Measurements from ENCODE around the gene NCOR2. TPM values are rescaled to one million over a fixed set of nuclear protein-coding genes. Genes with fewer than 3 reads are reported as not detected.

NCOR2 gene
- total RNA-seq, 1 donor from 2014 or later = 251 TPM

- DNase-seq (ENCODE audit: low spot score, unreplicated experiment) = no peak
- Mint-ChIP-seq H3K4me1 (ENCODE audit: low read depth) (peaks cover 2% of the 10 kb centered on the region), H3K27me3 (no peaks in the 10 kb centered on the region), H3K4me3 (ENCODE audit: low read depth) (no peak overlapping the region), H3K27ac (no peak overlapping the region), H3K9me3 (ENCODE audit: low read depth) (no peaks in the 10 kb centered on the region), H3K36me3 (ENCODE audit: insufficient read depth) (peaks cover 13% of the 10 kb centered on the region)
- TF ChIP-seq CTCF (IDR thresholded peaks at IDR 0.05; ENCODE audit: unreplicated experiment) = no peak
These were observed 39.4 kb downstream of the NCOR2 start for GRCh38 chr12:124527861-124528561.

DNA sequence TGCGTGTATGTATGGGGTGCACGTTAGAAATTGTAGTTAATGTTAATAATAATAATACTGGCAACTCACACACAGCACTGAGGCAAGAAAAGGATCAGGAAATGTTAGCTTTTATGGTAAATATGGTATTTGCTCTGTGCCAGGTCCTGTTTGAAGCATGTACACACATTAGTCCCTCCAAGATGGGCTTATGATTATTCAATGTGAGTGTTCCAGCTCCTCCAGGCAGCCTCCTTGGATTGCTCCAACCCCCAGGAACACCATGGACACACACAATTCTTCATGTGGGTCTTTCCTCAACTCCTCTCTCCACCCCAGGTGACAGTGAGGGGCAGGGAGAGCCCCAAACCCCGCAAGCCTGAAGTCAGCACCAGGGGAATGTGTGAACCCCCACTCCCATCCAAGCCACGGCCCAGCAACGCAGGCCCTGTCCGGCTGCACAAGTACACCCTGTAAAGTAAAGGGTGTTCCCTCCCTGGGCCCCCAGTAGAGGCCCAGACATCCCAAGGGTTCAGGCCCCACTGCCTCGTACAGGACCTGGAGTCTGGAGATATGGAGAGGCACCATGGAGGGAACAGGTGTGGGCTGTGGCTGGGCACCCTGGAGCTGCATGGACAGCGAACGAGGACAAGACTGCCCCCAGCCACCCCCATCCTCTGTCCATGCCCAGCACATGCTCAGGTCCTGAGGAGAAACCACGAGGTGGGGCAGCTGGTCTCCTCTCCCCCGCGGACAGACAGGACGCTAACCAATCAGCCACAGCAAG, 41.3 kb downstream of the NCOR2 start:
- Mint-ChIP-seq H3K36me3 (ENCODE audit: insufficient read depth) (peaks cover 16% of the 10 kb centered on the region), H3K9me3 (ENCODE audit: low read depth) (no peaks in the 10 kb centered on the region), H3K4me1 (ENCODE audit: low read depth) (no peaks in the 10 kb centered on the region), H3K4me3 (ENCODE audit: low read depth) (no peak overlapping the region), H3K27me3 (no peaks in the 10 kb centered on the region), H3K27ac (no peak overlapping the region)
- no peak for DNase-seq (ENCODE audit: low spot score, unreplicated experiment)
- no peak for TF ChIP-seq CTCF (IDR thresholded peaks at IDR 0.05; ENCODE audit: unreplicated experiment)

GRCh38 chr12:124525455-124525854, 42.0 kb downstream of the NCOR2 start:
- H3K4me1 Mint-ChIP-seq (ENCODE audit: low read depth) = peaks cover 2% of the 10 kb centered on the region
- no peak overlapping the region for H3K4me3 Mint-ChIP-seq (ENCODE audit: low read depth)
- H3K9me3 Mint-ChIP-seq (ENCODE audit: low read depth) = no peaks in the 10 kb centered on the region
- H3K36me3 Mint-ChIP-seq (ENCODE audit: insufficient read depth) = peaks cover 12% of the 10 kb centered on the region
- peak overlapping the region; percentile 81 for H3K27ac Mint-ChIP-seq
- H3K27me3 Mint-ChIP-seq = no peaks in the 10 kb centered on the region
- no peak for TF ChIP-seq CTCF (IDR thresholded peaks at IDR 0.05; ENCODE audit: unreplicated experiment)
- DNase-seq (ENCODE audit: low spot score, unreplicated experiment) = no peak

GRCh38 chr12:124524231-124524925, 43.0 kb downstream of the NCOR2 start:
- Mint-ChIP-seq H3K9me3 (ENCODE audit: low read depth) (no peaks in the 10 kb centered on the region), H3K4me3 (ENCODE audit: low read depth) (no peak overlapping the region), H3K36me3 (ENCODE audit: insufficient read depth) (peaks cover 6% of the 10 kb centered on the region), H3K27me3 (no peaks in the 10 kb centered on the region), H3K4me1 (ENCODE audit: low read depth) (peaks cover 4% of the 10 kb centered on the region), H3K27ac (peak overlapping the region; percentile 63)
- TF ChIP-seq CTCF (IDR thresholded peaks at IDR 0.05; ENCODE audit: unreplicated experiment) = no peak
- no peak for DNase-seq (ENCODE audit: low spot score, unreplicated experiment)

DNA sequence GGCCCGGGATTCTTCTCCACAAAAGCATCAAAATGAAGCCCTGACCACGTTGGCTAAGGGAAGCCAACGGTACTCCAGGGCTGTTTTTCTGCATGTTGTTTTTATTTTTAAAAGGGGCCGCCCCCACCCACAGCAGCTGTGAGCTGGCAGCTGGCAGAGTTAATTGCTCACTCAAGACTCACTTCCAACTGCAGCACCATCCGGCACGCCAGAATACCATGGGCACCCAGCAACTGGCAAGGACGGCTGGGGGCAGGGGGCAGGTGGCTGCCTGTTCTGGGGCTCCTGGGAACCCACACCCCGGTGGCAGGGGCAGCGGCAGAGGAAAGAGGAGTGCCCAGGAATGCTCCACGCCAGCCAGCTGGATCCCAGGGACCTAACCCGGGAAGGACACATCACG, 44.3 kb downstream of the NCOR2 start:
- Mint-ChIP-seq H3K4me3 (ENCODE audit: low read depth) (no peak overlapping the region), H3K27me3 (no peaks in the 10 kb centered on the region), H3K36me3 (ENCODE audit: insufficient read depth) (peaks cover 4% of the 10 kb centered on the region), H3K27ac (no peak overlapping the region), H3K9me3 (ENCODE audit: low read depth) (no peaks in the 10 kb centered on the region), H3K4me1 (ENCODE audit: low read depth) (peaks cover 15% of the 10 kb centered on the region)
- no peak for TF ChIP-seq CTCF (IDR thresholded peaks at IDR 0.05; ENCODE audit: unreplicated experiment)
- DNase-seq (ENCODE audit: low spot score, unreplicated experiment) = no peak
